A673 (cell line): ENCODE results near the gene MYBPC3. TPM values are rescaled to one million over a fixed set of nuclear protein-coding genes. Genes with fewer than 3 reads are reported as not detected.

Source experiments
- BruUV-seq: library from RNA; stranded (reverse); fragments of 400-500 nt; replicated peaks from 2 replicates; lab custom pipeline; 2021; lab: Mats Ljungman, UMichigan
- CTCF ChIA-PET: fragments of 300-600 bp; sonication (Branson Sonifier 250); formaldehyde crosslinking; loops from one replicate; lab custom pipeline; 2022; ENCODE audit warnings: antibody characterized with exemption; lab: Charles Lee
- POLR2A ChIA-PET: fragments of 300-600 bp; sonication (Branson Sonifier 250); formaldehyde crosslinking; loops from one replicate; lab custom pipeline; 2022; ENCODE audit warnings: antibody characterized with exemption; ENCODE audit not compliant: low non-redundant PET; lab: Charles Lee
- DNase-seq: peaks from one replicate; pipeline ENCODE4 v3.0.0-alpha.2; 2015; ENCODE audit warnings: low spot score
- H3K27ac ChIP-seq: fragments of 200-600 bp; sonication (generic); 2 replicates; pipeline ENCODE4 v1.5.1; 2016; ENCODE audit warnings: mixed run types, low read depth, mild to moderate bottlenecking, mixed read lengths, antibody characterized with exemption, low read length; ENCODE audit not compliant: poor library complexity, severe bottlenecking
- H3K27me3 ChIP-seq: fragments of 200-600 bp; sonication (generic); replicated peaks from 2 replicates; pipeline ENCODE4 v1.6.1; 2017; ENCODE audit warnings: mixed run types, low read depth, mild to moderate bottlenecking, mixed read lengths, antibody characterized with exemption, low read length; ENCODE audit not compliant: insufficient read depth, poor library complexity
- H3K36me3 ChIP-seq: fragments of 200-600 bp; sonication (generic); 2 replicates; pipeline ENCODE4 v1.6.1; 2016; ENCODE audit warnings: mixed run types, mild to moderate bottlenecking, mixed read lengths, antibody characterized with exemption, low read length; ENCODE audit not compliant: insufficient read depth, poor library complexity, severe bottlenecking
- H3K4me1 ChIP-seq: fragments of 200-600 bp; sonication (generic); 2 replicates; pipeline ENCODE4 v1.6.1; 2017; ENCODE audit warnings: mixed run types, mild to moderate bottlenecking, mixed read lengths, antibody characterized with exemption, low read length; ENCODE audit not compliant: insufficient read depth, poor library complexity, severe bottlenecking
- H3K4me3 ChIP-seq: fragments of 200-600 bp; sonication (generic); 2 replicates; pipeline ENCODE4 v1.5.1; 2016; ENCODE audit warnings: low read depth, mixed run types, mild to moderate bottlenecking, mixed read lengths, low read length; ENCODE audit not compliant: poor library complexity, severe bottlenecking
- H3K9me3 ChIP-seq: fragments of 200-600 bp; sonication (generic); 2 replicates; pipeline ENCODE4 v1.6.1; 2016; ENCODE audit warnings: mixed run types, low read depth, mild to moderate bottlenecking, mixed read lengths, antibody characterized with exemption, low read length; ENCODE audit not compliant: poor library complexity, severe bottlenecking
- EZH2 ChIP-seq: fragments of 200-600 bp; sonication (generic); IDR thresholded peaks from 2 replicates; pipeline ENCODE4 v1.6.1; 2017; ENCODE audit warnings: borderline replicate concordance, low read depth, mild to moderate bottlenecking, mixed read lengths, antibody characterized with exemption, low read length; ENCODE audit not compliant: poor library complexity, severe bottlenecking
- intact Hi-C: fragments of 100-400 bp; cut with micrococcal nuclease; formaldehyde crosslinking; loops from one replicate; pipeline ENCODE4 v1.10.0; 2022; ENCODE audit not compliant: unreplicated experiment
- total RNA-seq: library from RNA; stranded (reverse); gene quantifications from 2 replicates; pipeline ENCODE4 v1.2.3, GENCODE V29; 2021
- TF ChIP-seq, protein P1 (sequence below): fragments of 300-800, 200-600 bp; sonication (generic); conservative IDR thresholded peaks from 2 replicates; pipeline ENCODE4 v1.5.1; 2017; ENCODE audit warnings: low read depth, mild to moderate bottlenecking, antibody characterized with exemption, low read length, moderate library complexity, mixed read lengths

The MYBPC3 gene
- total RNA-seq, 1 experiment from 2014 or later: not detected

- no peak for DNase-seq
- Histone ChIP-seq H3K4me1 (peaks cover 5% of the 10 kb centered on the region), H3K27me3 (no peaks in the 10 kb centered on the region), H3K9me3 (no peaks in the 10 kb centered on the region), H3K4me3 (no peak overlapping the region), H3K27ac (no peak overlapping the region), H3K36me3 (no peaks in the 10 kb centered on the region)
- POLR2A ChIA-PET: no interaction called here
- intact Hi-C loops: loop anchor here (10.0 kb wide), 1 partner anchor 974 kb away; the partner anchor contains the start of gene MDK
- CTCF ChIA-PET: no interaction called here
- TF ChIP-seq, protein P1, sequence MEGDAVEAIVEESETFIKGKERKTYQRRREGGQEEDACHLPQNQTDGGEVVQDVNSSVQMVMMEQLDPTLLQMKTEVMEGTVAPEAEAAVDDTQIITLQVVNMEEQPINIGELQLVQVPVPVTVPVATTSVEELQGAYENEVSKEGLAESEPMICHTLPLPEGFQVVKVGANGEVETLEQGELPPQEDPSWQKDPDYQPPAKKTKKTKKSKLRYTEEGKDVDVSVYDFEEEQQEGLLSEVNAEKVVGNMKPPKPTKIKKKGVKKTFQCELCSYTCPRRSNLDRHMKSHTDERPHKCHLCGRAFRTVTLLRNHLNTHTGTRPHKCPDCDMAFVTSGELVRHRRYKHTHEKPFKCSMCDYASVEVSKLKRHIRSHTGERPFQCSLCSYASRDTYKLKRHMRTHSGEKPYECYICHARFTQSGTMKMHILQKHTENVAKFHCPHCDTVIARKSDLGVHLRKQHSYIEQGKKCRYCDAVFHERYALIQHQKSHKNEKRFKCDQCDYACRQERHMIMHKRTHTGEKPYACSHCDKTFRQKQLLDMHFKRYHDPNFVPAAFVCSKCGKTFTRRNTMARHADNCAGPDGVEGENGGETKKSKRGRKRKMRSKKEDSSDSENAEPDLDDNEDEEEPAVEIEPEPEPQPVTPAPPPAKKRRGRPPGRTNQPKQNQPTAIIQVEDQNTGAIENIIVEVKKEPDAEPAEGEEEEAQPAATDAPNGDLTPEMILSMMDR: no peak
- no peak for TF ChIP-seq EZH2
- no TSS peak for BruUV-seq
These were observed 6.7 kb upstream of the MYBPC3 start for GRCh38 chr11:47359162-47359561.

GRCh38 chr11:47358731-47359051 lies 6.2 kb upstream of the MYBPC3 start:
- H3K4me1 ChIP-seq: peaks cover 5% of the 10 kb centered on the region
- no peak overlapping the region for H3K27ac ChIP-seq
- POLR2A ChIA-PET: no interaction called here
- TF ChIP-seq, protein P1: no peak
- TF ChIP-seq EZH2: no peak
- H3K27me3 ChIP-seq: no peaks in the 10 kb centered on the region
- CTCF ChIA-PET: no interaction called here
- BruUV-seq: no TSS peak
- intact Hi-C loops: loop anchor here (10.0 kb wide), 1 partner anchor 974 kb away; the partner anchor contains the start of gene MDK
- H3K4me3 ChIP-seq: no peak overlapping the region
- DNase-seq: no peak
- H3K9me3 ChIP-seq: no peaks in the 10 kb centered on the region
- H3K36me3 ChIP-seq: no peaks in the 10 kb centered on the region

DNA sequence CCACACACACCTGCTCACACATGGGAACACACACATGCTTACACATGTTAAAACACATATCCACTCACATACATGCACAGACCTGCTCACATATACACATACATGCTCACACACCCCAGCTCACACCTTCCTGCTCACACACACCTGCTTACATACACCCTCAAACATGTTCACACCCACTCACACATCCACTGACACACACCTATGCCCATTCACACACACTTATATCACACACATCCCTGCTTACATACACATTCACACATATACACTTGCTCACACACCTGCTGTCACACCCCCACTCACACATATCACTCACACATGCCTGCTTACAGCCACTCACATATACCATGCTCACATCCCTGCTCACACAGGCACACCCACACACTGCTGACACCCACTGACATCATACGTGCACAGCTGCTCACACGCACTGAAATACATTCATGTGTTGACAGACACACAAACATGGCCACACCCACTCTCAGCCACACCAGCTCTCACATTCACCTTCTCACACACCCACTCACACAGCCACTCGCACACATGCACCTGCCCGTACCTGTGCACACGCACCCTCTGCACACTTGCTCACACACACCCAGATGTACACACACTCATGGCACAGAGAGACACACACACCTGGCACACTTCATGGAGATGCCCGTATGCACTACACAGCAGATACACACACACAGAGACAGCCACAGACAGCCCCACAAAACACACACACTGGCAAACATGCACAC lies 5.7 kb upstream of the MYBPC3 start:
- CTCF ChIA-PET: no interaction called here
- H3K27me3 ChIP-seq: no peaks in the 10 kb centered on the region
- no peak overlapping the region for H3K4me3 ChIP-seq
- DNase-seq: no peak
- POLR2A ChIA-PET: no interaction called here
- H3K36me3 ChIP-seq: no peaks in the 10 kb centered on the region
- H3K4me1 ChIP-seq: peaks cover 5% of the 10 kb centered on the region
- no peak overlapping the region for H3K27ac ChIP-seq
- intact Hi-C loops: loop anchor here (10.0 kb wide), 1 partner anchor 973 kb away; the partner anchor contains the start of gene MDK
- no peak for TF ChIP-seq EZH2
- TF ChIP-seq, protein P1: no peak
- no TSS peak for BruUV-seq
- no peaks in the 10 kb centered on the region for H3K9me3 ChIP-seq
